ENCODE data around the gene LRP1B. TPM values are rescaled to one million over a fixed set of nuclear protein-coding genes. Genes with fewer than 3 reads are reported as not detected.

The LRP1B gene
- total and polyA plus RNA-seq, 2 donors (not counting 1 experiment from before 2014, with no cell fraction given): under 0.01 to 0.01 TPM

GRCh38 chr2:140855471-140855870, 1275.3 kb downstream of the LRP1B start:
- Histone ChIP-seq H3K4me1 (ENCODE audit: control insufficient read depth, extremely low read depth, insufficient read depth, low read length) (no peaks in the 10 kb centered on the region), H2AFZ (ENCODE audit: low read length) (no peak overlapping the region), H4K20me1 (ENCODE audit: control insufficient read depth, extremely low read depth, insufficient read depth, low read length) (no peaks in the 10 kb centered on the region), H3K9ac (ENCODE audit: insufficient read depth, low read length) (no peak overlapping the region), H3K4me2 (ENCODE audit: extremely low read depth, insufficient read depth, low read length) (no peak overlapping the region), H3K9me3 (ENCODE audit: control insufficient read depth, insufficient read depth, low read depth, low read length) (no peaks in the 10 kb centered on the region), H3K36me3 (ENCODE audit: control insufficient read depth, insufficient read depth, low read length) (no peaks in the 10 kb centered on the region), H3K79me2 (ENCODE audit: control insufficient read depth, insufficient read depth, low read length) (no peaks in the 10 kb centered on the region), H3K4me3 (replicated peaks in 1 of 4; ENCODE audit: control extremely low read depth in 1 of 4, insufficient read depth in 1 of 4, low read depth in 3 of 4, low read length in 4 of 4) (no peak overlapping the region), H3K27me3 (ENCODE audit: control insufficient read depth, insufficient read depth, low read length) (no peaks in the 10 kb centered on the region), H3K27ac (ENCODE audit: insufficient read depth, low read length) (no peak overlapping the region)
- TF ChIP-seq, protein P1, sequence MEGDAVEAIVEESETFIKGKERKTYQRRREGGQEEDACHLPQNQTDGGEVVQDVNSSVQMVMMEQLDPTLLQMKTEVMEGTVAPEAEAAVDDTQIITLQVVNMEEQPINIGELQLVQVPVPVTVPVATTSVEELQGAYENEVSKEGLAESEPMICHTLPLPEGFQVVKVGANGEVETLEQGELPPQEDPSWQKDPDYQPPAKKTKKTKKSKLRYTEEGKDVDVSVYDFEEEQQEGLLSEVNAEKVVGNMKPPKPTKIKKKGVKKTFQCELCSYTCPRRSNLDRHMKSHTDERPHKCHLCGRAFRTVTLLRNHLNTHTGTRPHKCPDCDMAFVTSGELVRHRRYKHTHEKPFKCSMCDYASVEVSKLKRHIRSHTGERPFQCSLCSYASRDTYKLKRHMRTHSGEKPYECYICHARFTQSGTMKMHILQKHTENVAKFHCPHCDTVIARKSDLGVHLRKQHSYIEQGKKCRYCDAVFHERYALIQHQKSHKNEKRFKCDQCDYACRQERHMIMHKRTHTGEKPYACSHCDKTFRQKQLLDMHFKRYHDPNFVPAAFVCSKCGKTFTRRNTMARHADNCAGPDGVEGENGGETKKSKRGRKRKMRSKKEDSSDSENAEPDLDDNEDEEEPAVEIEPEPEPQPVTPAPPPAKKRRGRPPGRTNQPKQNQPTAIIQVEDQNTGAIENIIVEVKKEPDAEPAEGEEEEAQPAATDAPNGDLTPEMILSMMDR (conservative IDR thresholded peaks at IDR 0.05 in 1 of 2, IDR thresholded peaks at IDR 0.05 in 1 of 2; ENCODE audit: low read depth in 1 of 2, low read length in 2 of 2): no peak
- no peak for TF ChIP-seq EZH2 (IDR thresholded peaks at IDR 0.05; ENCODE audit: low read length, missing control alignments)
- no peak for DNase-seq (ENCODE audit: low read depth in 2 of 2)

DNA sequence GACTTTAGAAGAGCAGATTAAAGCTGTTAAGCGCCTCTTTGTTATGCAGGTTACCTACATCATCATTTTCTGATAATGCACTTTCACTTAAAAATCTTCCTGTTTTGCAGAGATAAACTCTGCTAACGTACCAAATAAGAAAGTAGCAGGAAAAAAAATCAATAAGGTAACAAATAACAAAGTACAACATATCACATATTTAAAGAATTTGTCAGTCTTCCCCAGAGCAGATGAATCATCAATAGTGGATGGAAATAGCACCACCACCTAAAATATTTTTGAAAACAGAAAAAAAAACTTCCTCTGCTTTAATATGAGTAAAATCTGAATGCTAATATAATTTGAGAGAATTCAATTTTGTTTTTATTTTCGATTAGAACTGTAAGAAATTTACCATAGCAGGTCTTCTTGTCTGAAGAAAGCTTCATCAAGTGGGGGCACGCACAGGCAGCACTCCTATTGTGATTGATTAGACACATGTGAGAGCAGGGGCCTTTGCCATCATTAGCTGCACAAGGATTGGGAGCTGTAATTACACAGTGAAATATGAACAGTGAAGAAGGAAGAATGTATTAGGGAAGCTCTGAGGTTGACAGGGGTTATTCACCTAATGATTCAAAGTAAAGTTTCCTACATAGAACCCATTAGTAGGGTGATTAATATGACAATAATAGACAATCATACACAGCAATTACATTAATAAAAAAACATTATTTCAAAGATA, 1279.4 kb downstream of the LRP1B start:
- no peaks in the 10 kb centered on the region for H3K79me2 ChIP-seq (ENCODE audit: control insufficient read depth, insufficient read depth, low read length)
- no peak overlapping the region for H3K27ac ChIP-seq (ENCODE audit: insufficient read depth, low read length)
- no peak overlapping the region for H3K4me3 ChIP-seq (replicated peaks in 1 of 4; ENCODE audit: control extremely low read depth in 1 of 4, insufficient read depth in 1 of 4, low read depth in 3 of 4, low read length in 4 of 4)
- H3K4me2 ChIP-seq (ENCODE audit: extremely low read depth, insufficient read depth, low read length): no peak overlapping the region
- H3K9me3 ChIP-seq (ENCODE audit: control insufficient read depth, insufficient read depth, low read depth, low read length): no peaks in the 10 kb centered on the region
- H3K9ac ChIP-seq (ENCODE audit: insufficient read depth, low read length): no peak overlapping the region
- H3K27me3 ChIP-seq (ENCODE audit: control insufficient read depth, insufficient read depth, low read length): no peaks in the 10 kb centered on the region
- no peaks in the 10 kb centered on the region for H3K36me3 ChIP-seq (ENCODE audit: control insufficient read depth, insufficient read depth, low read length)
- H3K4me1 ChIP-seq (ENCODE audit: control insufficient read depth, extremely low read depth, insufficient read depth, low read length): no peaks in the 10 kb centered on the region
- TF ChIP-seq, protein P1 (conservative IDR thresholded peaks at IDR 0.05 in 1 of 2, IDR thresholded peaks at IDR 0.05 in 1 of 2; ENCODE audit: low read depth in 1 of 2, low read length in 2 of 2): no peak
- TF ChIP-seq EZH2 (IDR thresholded peaks at IDR 0.05; ENCODE audit: low read length, missing control alignments): no peak
- peak in 1 of 2 donors; percentile 2 for DNase-seq (ENCODE audit: low read depth in 2 of 2)
- no peak overlapping the region for H2AFZ ChIP-seq (ENCODE audit: low read length)
- H4K20me1 ChIP-seq (ENCODE audit: control insufficient read depth, extremely low read depth, insufficient read depth, low read length): no peaks in the 10 kb centered on the region

DNA sequence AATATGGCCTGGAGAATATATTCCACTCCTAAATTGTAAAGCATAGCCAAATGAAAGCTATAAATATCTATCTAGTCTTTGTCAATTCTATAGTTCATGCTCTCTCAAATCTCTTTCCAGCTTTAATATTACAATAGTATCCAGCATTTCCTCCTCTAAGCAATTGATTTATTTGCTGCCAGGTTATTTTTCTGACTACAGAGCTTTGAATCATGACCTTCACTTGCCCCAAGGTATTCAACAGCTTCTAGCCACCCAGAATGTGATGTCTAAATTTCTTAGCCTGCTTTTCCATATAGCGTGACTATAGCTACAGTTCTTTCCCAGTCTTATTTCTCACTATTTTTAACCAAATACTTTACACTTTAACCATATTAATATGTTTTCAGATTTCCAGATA, 1287.6 kb downstream of the LRP1B start:
- H3K9me3 ChIP-seq (ENCODE audit: control insufficient read depth, insufficient read depth, low read depth, low read length): no peaks in the 10 kb centered on the region
- no peaks in the 10 kb centered on the region for H3K36me3 ChIP-seq (ENCODE audit: control insufficient read depth, insufficient read depth, low read length)
- no peak overlapping the region for H3K4me3 ChIP-seq (replicated peaks in 1 of 4; ENCODE audit: control extremely low read depth in 1 of 4, insufficient read depth in 1 of 4, low read depth in 3 of 4, low read length in 4 of 4)
- no peak overlapping the region for H2AFZ ChIP-seq (ENCODE audit: low read length)
- no peaks in the 10 kb centered on the region for H3K79me2 ChIP-seq (ENCODE audit: control insufficient read depth, insufficient read depth, low read length)
- no peaks in the 10 kb centered on the region for H3K4me1 ChIP-seq (ENCODE audit: control insufficient read depth, extremely low read depth, insufficient read depth, low read length)
- no peak for DNase-seq (ENCODE audit: low read depth in 2 of 2)
- TF ChIP-seq, protein P1 (conservative IDR thresholded peaks at IDR 0.05 in 1 of 2, IDR thresholded peaks at IDR 0.05 in 1 of 2; ENCODE audit: low read depth in 1 of 2, low read length in 2 of 2): no peak
- no peak for TF ChIP-seq EZH2 (IDR thresholded peaks at IDR 0.05; ENCODE audit: low read length, missing control alignments)
- H3K9ac ChIP-seq (ENCODE audit: insufficient read depth, low read length): no peak overlapping the region
- no peaks in the 10 kb centered on the region for H3K27me3 ChIP-seq (ENCODE audit: control insufficient read depth, insufficient read depth, low read length)
- no peak overlapping the region for H3K27ac ChIP-seq (ENCODE audit: insufficient read depth, low read length)
- H4K20me1 ChIP-seq (ENCODE audit: control insufficient read depth, extremely low read depth, insufficient read depth, low read length): no peaks in the 10 kb centered on the region
- H3K4me2 ChIP-seq (ENCODE audit: extremely low read depth, insufficient read depth, low read length): no peak overlapping the region

Measured in fibroblast of lung (primary cell).